IPS DF 4.7 (cell line): ENCODE measurements around the gene WAS.
"Not testable (repeated sequence)": the region's sequence is repeated elsewhere in the genome, so short reads cannot be mapped to it uniquely, and the experiment has no call there.

Source experiments
- DNase-seq: peaks from one replicate; pipeline ENCODE4 v3.0.0-alpha.2; 2013; ENCODE audit warnings: low spot score; ENCODE audit errors: extremely low read depth

Gene WAS

DNA sequence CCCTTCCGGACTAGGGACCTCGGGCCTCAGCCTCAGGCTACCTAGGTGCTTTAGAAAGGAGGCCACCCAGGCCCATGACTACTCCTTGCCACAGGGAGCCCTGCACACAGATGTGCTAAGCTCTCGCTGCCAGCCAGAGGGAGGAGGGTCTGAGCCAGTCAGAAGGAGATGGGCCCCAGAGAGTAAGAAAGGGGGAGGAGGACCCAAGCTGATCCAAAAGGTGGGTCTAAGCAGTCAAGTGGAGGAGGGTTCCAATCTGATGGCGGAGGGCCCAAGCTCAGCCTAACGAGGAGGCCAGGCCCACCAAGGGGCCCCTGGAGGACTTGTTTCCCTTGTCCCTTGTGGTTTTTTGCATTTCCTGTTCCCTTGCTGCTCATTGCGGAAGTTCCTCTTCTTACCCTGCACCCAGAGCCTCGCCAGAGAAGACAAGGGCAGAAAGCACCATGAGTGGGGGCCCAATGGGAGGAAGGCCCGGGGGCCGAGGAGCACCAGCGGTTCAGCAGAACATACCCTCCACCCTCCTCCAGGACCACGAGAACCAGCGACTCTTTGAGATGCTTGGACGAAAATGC, at the start of gene WAS:
TSS of gene WAS (plus strand) at position 389 of the 572 bp plus-strand sequence. CDS start at position 444, 55 bp downstream.
- DNase-seq, result no peak

DNA sequence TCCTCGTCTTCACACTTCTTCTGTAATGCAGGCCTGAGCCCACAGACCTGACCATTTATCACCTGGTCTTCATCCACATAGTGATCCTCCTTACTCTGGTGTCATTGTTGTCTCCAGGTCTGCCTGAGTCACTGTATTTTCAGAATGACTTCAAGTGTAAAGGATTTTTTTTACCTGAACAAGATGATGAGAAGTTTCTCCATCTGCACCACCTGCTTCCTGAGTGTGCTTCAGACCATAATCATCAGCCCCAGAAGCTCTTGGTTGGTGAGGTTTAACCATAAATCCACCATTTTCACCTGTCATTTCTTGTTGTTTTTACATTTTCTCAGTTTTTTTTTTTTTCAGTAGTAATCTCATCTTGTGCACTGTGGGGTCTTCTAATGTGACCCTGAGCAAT, 47.3 kb upstream of the WAS start:
- DNase-seq, result no peak

DNA sequence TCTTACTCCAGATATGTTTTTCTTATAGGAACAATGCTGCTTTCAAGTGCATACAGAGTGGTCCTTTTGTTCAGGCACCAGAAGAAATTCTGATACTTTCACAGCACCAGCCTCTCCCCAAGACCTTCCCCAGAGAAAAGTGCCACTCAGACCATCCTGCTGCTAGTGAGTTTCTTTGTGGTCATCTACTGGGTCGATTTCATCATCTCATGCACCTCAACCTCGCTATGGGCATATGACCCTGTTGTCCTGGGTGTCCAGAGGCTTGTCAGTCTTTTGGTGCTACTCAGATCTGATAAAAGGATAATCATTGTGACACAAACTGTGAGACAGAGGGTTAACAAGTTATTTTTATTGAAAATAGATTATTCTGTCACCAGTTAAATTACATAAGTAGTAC, 46.8 kb upstream of the WAS start:
- DNase-seq, result no peak

DNA sequence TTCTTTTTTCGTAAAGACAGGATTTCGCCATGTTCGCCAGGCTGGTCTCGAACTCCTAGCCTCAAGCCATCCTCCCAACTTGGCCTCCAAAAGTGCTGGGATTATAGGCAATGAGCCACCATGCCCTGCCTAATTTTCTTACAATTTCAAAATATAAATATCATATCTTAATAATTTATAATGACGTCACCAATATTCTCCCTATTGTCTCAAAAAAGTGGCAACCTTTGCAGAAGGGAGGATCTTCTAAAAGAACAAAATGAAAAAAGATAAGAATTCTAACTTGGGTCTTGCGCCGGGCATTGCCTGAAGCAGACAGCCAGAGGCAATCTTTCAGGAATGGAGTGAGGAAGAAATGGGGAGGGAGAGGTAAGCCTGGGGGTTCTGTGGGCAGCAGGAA, 37.9 kb upstream of the WAS start:
- no peak for DNase-seq

GRCh38 chrX:48648336-48648751, 35.3 kb upstream of the WAS start:
- DNase-seq, result peak; percentile 41

DNA sequence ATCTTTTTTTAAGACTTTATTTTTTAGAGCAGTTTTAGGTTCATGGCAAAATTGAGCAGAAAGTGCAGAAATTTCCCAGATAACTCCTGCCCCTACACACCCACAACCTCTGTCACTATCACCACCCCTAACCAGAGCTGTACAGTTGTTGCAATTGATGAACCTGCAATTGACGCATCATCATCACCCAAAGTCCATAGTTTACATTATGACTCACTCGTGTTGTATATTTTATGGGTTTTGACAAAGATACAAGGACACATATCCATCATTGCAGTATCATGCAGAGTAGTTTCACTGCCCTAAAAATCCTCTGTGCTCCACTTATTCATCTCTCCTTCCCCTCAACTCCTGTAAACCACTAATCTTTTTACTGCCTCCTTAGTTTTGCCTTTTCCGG, 34.5 kb upstream of the WAS start:
- no peak for DNase-seq

- DNase-seq, result not testable (repeated sequence)
These were observed 31.5 kb upstream of the WAS start for GRCh38 chrX:48652055-48652579.

DNA sequence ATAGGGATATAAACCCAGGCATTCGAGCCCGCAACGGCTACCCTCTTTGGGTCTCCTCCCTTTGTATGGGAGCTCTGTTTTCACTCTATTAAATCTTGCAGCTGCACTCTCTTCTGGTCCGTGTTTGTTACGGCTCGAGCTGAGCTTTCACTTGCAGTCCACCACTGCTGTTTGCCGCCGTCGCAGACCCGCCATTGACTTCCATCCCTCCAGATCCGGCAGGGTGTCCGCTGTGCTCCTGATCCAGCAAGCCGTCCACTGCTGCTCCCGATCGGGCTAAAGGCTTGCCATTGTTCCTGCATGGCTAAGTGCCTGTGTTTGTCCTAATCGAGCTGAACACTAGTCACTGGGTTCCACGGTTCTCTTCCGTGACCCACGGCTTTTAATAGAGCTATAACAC, 28.9 kb upstream of the WAS start:
- DNase-seq, result not testable (repeated sequence)

DNA sequence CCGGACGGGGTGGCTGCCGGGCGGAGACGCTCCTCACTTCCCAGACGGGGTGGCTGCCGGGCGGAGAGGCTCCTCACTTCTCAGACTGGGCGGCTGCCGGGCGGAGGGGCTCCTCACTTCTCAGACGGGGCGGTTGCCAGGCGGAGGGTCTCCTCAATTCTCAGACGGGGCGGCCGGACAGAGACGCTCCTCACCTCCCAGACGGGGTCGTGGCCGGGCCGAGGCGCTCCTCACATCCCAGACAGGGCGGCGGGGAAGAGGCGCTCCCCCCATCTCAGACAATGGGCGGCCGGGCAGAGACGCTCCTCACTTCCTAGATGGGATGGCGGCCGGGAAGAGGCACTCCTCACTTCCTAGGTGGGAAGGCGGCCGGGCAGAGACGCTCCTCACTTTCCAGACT, 23.9 kb upstream of the WAS start:
- not testable (repeated sequence) for DNase-seq

GRCh38 chrX:48663241-48663640, 20.4 kb upstream of the WAS start:
- no peak for DNase-seq

DNA sequence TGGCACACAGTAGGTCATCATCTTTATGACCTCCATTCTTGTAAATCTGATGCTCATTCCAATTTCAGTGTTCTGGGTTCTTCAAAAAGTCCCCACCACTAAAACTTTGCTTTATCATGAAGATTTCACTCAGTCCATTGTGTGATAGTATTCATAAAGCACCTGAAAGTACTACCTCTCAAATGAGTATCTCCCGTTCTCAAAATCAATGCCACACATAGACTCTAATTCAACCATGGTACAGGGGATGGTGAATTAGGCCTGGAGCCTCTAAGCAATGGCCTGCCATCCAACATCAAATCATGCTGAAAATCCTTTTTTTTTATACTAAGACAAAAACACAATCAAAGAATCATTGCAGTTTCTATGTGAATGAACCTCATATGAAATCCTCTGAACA, 19.4 kb upstream of the WAS start:
- DNase-seq, result no peak

DNA sequence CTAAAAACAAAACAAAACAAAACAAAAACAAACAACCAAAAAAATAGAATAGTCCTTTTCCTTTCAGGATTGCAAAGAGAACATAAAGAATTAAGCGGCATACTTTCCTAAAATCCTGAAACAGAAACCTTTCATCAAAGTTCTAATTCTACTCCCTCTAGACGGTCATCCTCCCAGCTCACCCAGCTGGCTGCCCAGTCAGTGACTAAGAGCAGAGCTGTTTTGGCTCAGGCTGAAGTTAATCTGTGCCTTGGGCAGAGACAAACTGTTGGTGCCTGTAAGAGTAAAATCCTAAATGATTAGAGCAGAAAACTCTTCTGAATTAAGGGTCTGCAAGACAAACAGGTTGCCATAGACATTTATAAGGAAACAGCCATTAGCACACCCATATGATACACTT, 17.6 kb upstream of the WAS start:
- no peak for DNase-seq

- DNase-seq, result no peak
These were observed 16.9 kb upstream of the WAS start for GRCh38 chrX:48666649-48667048.

GRCh38 chrX:48667509-48667908, 16.1 kb upstream of the WAS start:
- no peak for DNase-seq

DNA sequence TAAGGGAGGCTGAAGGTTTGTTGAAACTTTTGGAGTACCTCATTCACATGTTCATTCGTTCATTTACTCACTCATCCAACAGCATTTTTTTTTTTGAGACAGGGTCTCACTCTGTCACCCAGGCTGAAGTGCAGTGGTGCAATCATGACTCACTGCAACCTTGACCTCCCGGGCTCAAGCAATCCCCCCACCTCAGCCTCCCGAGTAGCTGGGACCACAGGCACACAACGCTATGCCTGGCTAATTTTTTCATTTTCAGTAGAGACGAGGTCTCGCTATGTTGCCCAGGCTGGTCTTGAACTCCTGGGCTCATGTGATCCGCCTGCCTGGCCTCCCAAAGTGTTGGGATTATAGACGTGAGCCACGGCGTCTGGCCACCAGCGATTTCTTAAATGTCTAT, 15.4 kb upstream of the WAS start:
- not testable (repeated sequence) for DNase-seq

DNA sequence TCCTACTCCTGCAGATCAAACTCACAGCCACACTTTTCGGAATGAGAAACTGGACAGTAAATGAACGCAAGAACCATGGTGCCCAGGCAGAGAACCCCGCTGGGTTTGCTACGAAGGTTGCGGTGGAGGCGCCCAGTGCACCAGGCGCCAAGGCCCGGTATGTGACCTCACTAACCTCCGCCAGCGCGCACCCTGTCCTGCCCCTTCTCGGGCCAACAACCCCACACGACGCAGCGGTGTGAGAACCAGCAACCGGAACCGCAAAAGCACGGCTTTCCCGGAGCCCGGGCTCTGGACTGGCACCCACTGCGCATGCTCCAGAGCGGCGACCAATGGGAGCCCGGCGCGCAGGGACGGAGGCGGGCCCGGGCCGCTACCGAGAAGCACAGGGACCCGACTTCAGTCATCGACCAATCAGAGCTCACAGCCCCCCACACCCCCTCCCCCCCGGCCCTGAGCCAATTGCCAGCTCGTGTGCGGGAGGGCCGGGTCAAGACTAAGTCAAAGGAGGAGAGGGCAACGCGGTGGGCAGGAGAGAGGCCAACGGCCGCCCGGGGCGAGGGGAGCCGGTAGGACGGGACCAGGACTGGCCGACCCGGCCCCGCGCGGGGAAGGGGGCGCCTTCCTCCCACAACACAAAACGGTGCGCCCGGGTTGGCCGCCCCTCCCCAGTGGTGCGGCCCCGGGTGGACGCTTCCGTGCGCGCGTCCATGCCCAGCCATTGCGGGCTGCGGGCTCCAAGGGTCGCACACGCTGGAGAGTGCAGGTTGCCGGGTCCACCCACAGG, 7.3 kb upstream of the WAS start:
- no peak for DNase-seq

DNA sequence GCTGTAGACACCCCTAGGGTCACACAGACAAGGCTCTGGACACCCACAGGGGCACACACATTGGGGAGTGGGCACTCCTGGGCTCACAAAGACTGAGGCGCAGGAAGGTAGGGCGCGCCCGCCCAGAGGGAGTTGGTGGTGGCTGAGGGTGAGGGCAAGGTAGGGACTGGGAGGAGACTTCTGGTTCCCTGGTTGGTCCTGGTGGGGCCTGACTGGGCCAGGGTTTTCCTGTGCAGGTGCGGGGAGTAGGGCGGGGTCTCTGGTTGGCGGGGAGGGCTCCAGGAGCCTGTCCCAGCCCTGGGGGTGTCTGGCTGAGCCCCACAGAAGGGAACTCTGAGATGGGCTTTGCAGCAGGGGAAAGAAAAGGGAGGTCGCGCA, 6.7 kb upstream of the WAS start:
- DNase-seq, result no peak

- no peak for DNase-seq
These were observed 6.1 kb upstream of the WAS start for GRCh38 chrX:48677516-48677915.

GRCh38 chrX:48680467-48680866, 3.1 kb upstream of the WAS start:
- DNase-seq, result not testable (repeated sequence)

DNA sequence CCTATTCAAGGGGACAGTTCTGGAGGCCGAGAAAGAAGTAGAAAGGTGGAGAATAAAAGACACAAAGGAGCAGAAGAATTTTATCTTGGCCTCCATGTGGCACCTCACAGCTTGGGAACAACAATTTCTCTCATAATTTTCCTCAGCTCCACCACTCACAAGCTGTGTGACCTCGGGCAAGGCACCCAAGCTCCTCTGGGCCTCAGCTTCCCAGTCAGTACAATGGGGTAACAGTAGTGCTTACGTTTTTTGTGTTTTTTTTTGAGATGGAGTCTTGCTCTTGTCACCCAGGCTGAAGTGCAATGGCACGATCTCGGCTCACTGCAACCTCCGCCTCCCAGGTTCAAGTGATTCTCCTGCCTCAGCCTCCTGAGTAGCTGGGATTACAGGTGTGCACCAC, 2.7 kb upstream of the WAS start:
- not testable (repeated sequence) for DNase-seq

DNA sequence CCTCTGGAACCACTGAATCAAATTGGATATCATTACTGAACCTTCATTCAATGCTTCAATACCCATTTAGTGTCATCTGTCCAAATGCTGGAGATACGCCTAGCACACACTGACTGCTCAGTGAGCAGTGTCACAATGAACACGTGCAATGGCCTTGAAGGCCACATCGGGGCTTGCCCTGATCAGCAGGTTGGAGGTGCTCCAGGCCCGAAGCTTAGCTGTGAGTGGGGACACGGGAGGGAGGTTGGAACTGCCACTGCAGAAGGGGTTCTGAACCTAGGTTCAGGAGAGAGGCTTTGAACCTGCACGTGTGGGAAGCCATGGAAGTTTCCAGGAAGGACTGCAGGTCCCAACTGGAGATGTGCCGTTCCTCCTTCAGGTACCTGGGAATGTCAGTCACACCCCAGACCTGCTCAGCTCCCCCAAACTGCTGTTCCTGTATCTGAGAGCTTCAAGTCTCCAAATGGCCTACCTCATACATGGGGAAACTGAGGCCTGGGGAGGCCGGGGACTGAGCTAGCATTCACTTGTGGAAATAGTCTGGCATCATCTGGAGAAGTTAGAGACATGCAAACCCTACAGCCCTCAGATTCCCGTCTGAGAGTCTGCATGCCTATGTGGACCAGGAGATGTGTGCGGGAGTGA, 1.9 kb upstream of the WAS start:
- no peak for DNase-seq

DNA sequence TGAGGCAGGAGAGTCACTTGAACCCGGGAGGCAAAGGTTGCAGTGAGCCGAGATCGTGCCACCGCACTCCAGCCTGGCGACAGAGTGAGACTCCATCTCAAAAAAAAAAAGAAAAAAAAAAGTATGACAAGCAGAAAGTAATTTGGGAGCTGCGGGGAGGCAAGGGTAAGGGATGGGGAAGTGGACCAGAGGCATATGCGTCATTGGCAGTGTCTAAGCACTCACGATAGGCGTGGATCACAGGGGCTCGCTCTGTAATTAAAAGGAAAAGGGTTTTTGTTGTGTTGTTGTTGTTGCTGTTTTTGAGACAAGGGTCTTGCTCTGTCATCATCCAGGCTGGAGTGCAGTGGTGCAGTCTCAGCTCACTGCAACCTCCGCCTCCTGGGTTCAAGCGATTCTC, 804 bp upstream of the WAS start:
- not testable (repeated sequence) for DNase-seq
